IMR-90 (cell line): ENCODE results near the gene CCSER1. TPM values are rescaled to one million over a fixed set of nuclear protein-coding genes. Genes with fewer than 3 reads are reported as not detected.
"Not testable (repeated sequence)": the region's sequence is repeated elsewhere in the genome, so short reads cannot be mapped to it uniquely, and the experiment has no call there.

ENCODE experiments used
- ATAC-seq: fragments of 200-7000 bp; cut with Tn5 transposase; 2 replicates; pipeline ENCODE4 v1.9.1; 2020; ENCODE audit warnings: low read depth, mild to moderate bottlenecking, moderate library complexity
- BruUV-seq: library from RNA; stranded (reverse); fragments of 400-500 nt; replicated peaks from 2 replicates; lab custom pipeline; 2021; lab: Mats Ljungman, UMichigan
- CTCF ChIA-PET: fragments of 300-600 bp; formaldehyde crosslinking; extraction: SDS; loops from one replicate; lab custom pipeline; 2021; ENCODE audit warnings: antibody characterized with exemption; lab: Yijun Ruan, JAX
- POLR2A ChIA-PET: fragments of 300-600 bp; sonication (Branson Sonifier 250); formaldehyde crosslinking; loops from one replicate; lab custom pipeline; 2022; ENCODE audit warnings: antibody characterized with exemption; ENCODE audit not compliant: unreplicated experiment; lab: Charles Lee
- DNase-seq: peaks from one replicate; pipeline ENCODE4 v3.0.0; 2013
- H2AFZ ChIP-seq: replicated peaks from 2 replicates; pipeline ENCODE3; 2013; ENCODE audit warnings: low read length, mild to moderate bottlenecking; ENCODE audit not compliant: poor library complexity
- H2AK5ac ChIP-seq: 2 replicates; pipeline ENCODE4 v1.6.1; 2013; ENCODE audit warnings: low read depth, low read length, inconsistent platforms
- H2AK9ac ChIP-seq: replicated peaks from 2 replicates; pipeline ENCODE3; 2013; ENCODE audit warnings: mild to moderate bottlenecking, low read depth, low read length, moderate library complexity; ENCODE audit not compliant: poor library complexity
- H2BK120ac ChIP-seq: 2 replicates; pipeline ENCODE4 v1.6.1; 2013; ENCODE audit warnings: low read depth, low read length, inconsistent platforms
- H2BK15ac ChIP-seq: 3 replicates; pipeline ENCODE4 v1.6.1; 2013; ENCODE audit warnings: low read depth, low read length, inconsistent platforms
- H2BK20ac ChIP-seq: 2 replicates; pipeline ENCODE4 v1.6.1; 2013; ENCODE audit warnings: low read depth, mild to moderate bottlenecking, inconsistent platforms, low read length, moderate library complexity
- H2BK5ac ChIP-seq: 2 replicates; pipeline ENCODE4 v1.6.1; 2013; ENCODE audit warnings: mild to moderate bottlenecking, low read depth, low read length, inconsistent platforms; ENCODE audit not compliant: poor library complexity, severe bottlenecking
- H3K14ac ChIP-seq: replicated peaks from 2 replicates; pipeline ENCODE4 v1.6.1; 2013; ENCODE audit warnings: low read depth, low read length, inconsistent platforms
- H3K18ac ChIP-seq: 2 replicates; pipeline ENCODE4 v1.6.1; 2013; ENCODE audit warnings: low read depth, low read length, control low read depth
- H3K23ac ChIP-seq: 2 replicates; pipeline ENCODE4 v1.6.1; 2013; ENCODE audit warnings: low read depth, low read length, inconsistent platforms
- H3K27ac ChIP-seq: 2 replicates; pipeline ENCODE4 v1.5.1; 2013; ENCODE audit warnings: mild to moderate bottlenecking, control low read depth, low read length; ENCODE audit not compliant: insufficient read depth
- H3K27me3 ChIP-seq: 2 replicates; pipeline ENCODE4 v1.6.1; 2013; ENCODE audit warnings: low read length; ENCODE audit not compliant: control insufficient read depth, insufficient read depth
- H3K36me3 ChIP-seq: 2 replicates; pipeline ENCODE4 v1.6.1; 2013; ENCODE audit warnings: low read length, mixed read lengths; ENCODE audit not compliant: control insufficient read depth, insufficient read depth
- H3K4ac ChIP-seq: 2 replicates; pipeline ENCODE4 v1.6.1; 2013; ENCODE audit warnings: low read depth, low read length, inconsistent platforms
- H3K4me1 ChIP-seq: 2 replicates; pipeline ENCODE4 v1.6.1; 2013; ENCODE audit warnings: low read length, mixed read lengths; ENCODE audit not compliant: control insufficient read depth, insufficient read depth
- H3K4me2 ChIP-seq: 2 replicates; pipeline ENCODE4 v1.6.1; 2013; ENCODE audit warnings: low read depth, mild to moderate bottlenecking, control low read depth, low read length, moderate library complexity
- H3K4me3 ChIP-seq: 2 replicates; pipeline ENCODE4 v1.5.1; 2013; ENCODE audit warnings: low read depth, mild to moderate bottlenecking, control low read depth, low read length, moderate library complexity; ENCODE audit not compliant: insufficient read depth
- H3K56ac ChIP-seq: 2 replicates; pipeline ENCODE4 v1.6.1; 2013; ENCODE audit warnings: low read length, inconsistent platforms; ENCODE audit not compliant: insufficient read depth; ENCODE audit errors: extremely low read depth
- H3K79me1 ChIP-seq, 2 experiments: 2 replicates each; pipeline ENCODE4 v1.6.1; 2013; ENCODE audit warnings: low read length in 2 of 2, inconsistent platforms in 1 of 2, low read depth in 1 of 2
- H3K9ac ChIP-seq: 2 replicates; pipeline ENCODE4 v1.6.1; 2013; ENCODE audit warnings: low read depth, low read length, control low read depth
- H3K9me1 ChIP-seq: 2 replicates; pipeline ENCODE4 v1.6.1; 2013; ENCODE audit warnings: low read length, inconsistent platforms; ENCODE audit not compliant: insufficient read depth
- H3K9me3 ChIP-seq: 2 replicates; pipeline ENCODE4 v1.6.1; 2013; ENCODE audit warnings: low read length; ENCODE audit not compliant: control insufficient read depth, insufficient read depth
- H4K20me1 ChIP-seq: 2 replicates; pipeline ENCODE4 v1.6.1; 2013; ENCODE audit warnings: low read length, inconsistent platforms; ENCODE audit not compliant: insufficient read depth
- H4K5ac ChIP-seq: 2 replicates; pipeline ENCODE4 v1.6.1; 2013; ENCODE audit warnings: mild to moderate bottlenecking, low read depth, low read length, control low read depth
- H4K8ac ChIP-seq, 2 experiments: 2 replicates each; pipeline ENCODE4 v1.6.1; 2013; ENCODE audit warnings: low read depth in 2 of 2, low read length in 2 of 2, control low read depth in 1 of 2, inconsistent platforms in 1 of 2
- H4K91ac ChIP-seq: 2 replicates; pipeline ENCODE4 v1.6.1; 2013; ENCODE audit warnings: low read depth, low read length, inconsistent platforms; ENCODE audit not compliant: insufficient read depth
- WGBS, 2 experiments: methylation state at CpG; one replicate each; pipeline versions ENCODE4 v1.1.5 to v1.1.7; 2013; ENCODE audit warnings: missing lambda C conversion rate in 2 of 2; ENCODE audit not compliant: insufficient read length in 1 of 2; ENCODE audit errors: extremely low coverage in 2 of 2; 5-methylcytosine and 5-hydroxymethylcytosine counted together
- dilution Hi-C: fragments of 300-500 bp; cut with HindIII; formaldehyde crosslinking; loops from one replicate; pipeline ENCODE4 v1.14.3; 2018; ENCODE audit warnings: low sequenced_read_pairs; ENCODE audit not compliant: unreplicated experiment
- in situ Hi-C: fragments of 300-500 bp; cut with MboI; formaldehyde crosslinking; loops from 3 replicates; pipeline ENCODE4 v1.14.3; 2019; ENCODE audit warnings: low sequenced_read_pairs, inconsistent platforms, mixed read lengths
- intact Hi-C: fragments of 100-400 bp; cut with micrococcal nuclease; formaldehyde crosslinking; loops from 2 replicates; pipeline ENCODE4 v1.10.0; 2022
- polyA plus RNA-seq, 3 experiments: library from polyadenylated mRNA; depleted of rRNA; stranded (reverse); fragments of >200 nt; gene quantifications; 2 replicates each; pipeline ENCODE4 v1.2.3, GENCODE V29; 2012; ENCODE audit warnings: low replicate concordance in 1 of 3
- total RNA-seq: library from RNA; depleted of rRNA; stranded (reverse); fragments of >200 nt; gene quantifications from 2 replicates; pipeline ENCODE4 v1.2.3, GENCODE V29; 2012

Gene CCSER1
- total and polyA plus RNA-seq, 2 of the 4 experiments (the other 2 are of a cell fraction): not detected

GRCh38 chr4:91358621-91359020, 1231.4 kb downstream of the CCSER1 start:
- H3K36me3 ChIP-seq, ATAC-seq, H2BK15ac ChIP-seq, H3K4me2 ChIP-seq, H3K18ac ChIP-seq, POLR2A ChIA-PET, DNase-seq, H4K20me1 ChIP-seq, intact Hi-C loops, H4K8ac ChIP-seq, H3K4ac ChIP-seq, in situ Hi-C loops, H3K9ac ChIP-seq, H3K56ac ChIP-seq, dilution Hi-C loops, H2BK20ac ChIP-seq, H3K27ac ChIP-seq, H3K9me1 ChIP-seq, H2AK9ac ChIP-seq, H3K4me3 ChIP-seq, H3K4me1 ChIP-seq, H2BK5ac ChIP-seq, H3K14ac ChIP-seq, H3K79me1 ChIP-seq, H4K91ac ChIP-seq, H2AFZ ChIP-seq, BruUV-seq, H3K23ac ChIP-seq, H2AK5ac ChIP-seq, H4K5ac ChIP-seq, CTCF ChIA-PET, H3K27me3 ChIP-seq, H3K9me3 ChIP-seq, H2BK120ac ChIP-seq: not testable (repeated sequence)
- 96% methylated on average over 5 of the region's 13 CpGs; no CpG with 5 or more reads in 1 of the 2 experiments for WGBS, 2 experiments
